HepG2 (cell line): ENCODE data around the gene CDC26. TPM values are rescaled to one million over a fixed set of nuclear protein-coding genes. Genes with fewer than 3 reads are reported as not detected.

Source experiments
- ATAC-seq: fragments of 200-7000 bp; cut with Tn5 transposase; 3 replicates; pipeline ENCODE4 v1.9.1; 2020; ENCODE audit warnings: mild to moderate bottlenecking, moderate library complexity
- BruUV-seq: library from RNA; stranded (reverse); fragments of 400-500 nt; replicated peaks from 2 replicates; lab custom pipeline; 2021; lab: Mats Ljungman, UMichigan
- CTCF ChIA-PET: fragments of 300-600 bp; formaldehyde crosslinking; extraction: SDS; loops from one replicate; lab custom pipeline; 2021; ENCODE audit warnings: low total read pairs, inconsistent platforms, low intra/inter-chr PET ratio; lab: Yijun Ruan, JAX
- POLR2A ChIA-PET: fragments of 350-600 bp; sonication (Branson Sonifier 250); formaldehyde crosslinking; loops from one replicate; lab custom pipeline; 2020; ENCODE audit warnings: antibody characterized with exemption, inconsistent platforms; lab: Yijun Ruan, JAX
- DNase-seq: peaks from one replicate; pipeline ENCODE4 v3.0.0-alpha.2; 2015; ENCODE audit warnings: low spot score
- FAIRE-seq: peaks from 3 replicates; lab custom pipeline; 2011; peaks lifted over from hg19 to GRCh38; lab: Jason Lieb, UNC
- H2AFZ ChIP-seq: one replicate; pipeline ENCODE4 v1.6.1; 2011; ENCODE audit warnings: low read length, inconsistent platforms
- H3K27ac ChIP-seq: fragments of 300-600 bp; 3 replicates; pipeline ENCODE4 v1.8.0; 2011; ENCODE audit warnings: mixed run types, mild to moderate bottlenecking, mixed read lengths, low read length, inconsistent platforms; ENCODE audit not compliant: insufficient read depth; ENCODE audit errors: extremely low read length
- H3K27me3 ChIP-seq, 2 experiments: fragments of 200-600 bp in 1 of 2; 2 replicates in 1 of 2; 3 replicates in 1 of 2; pipeline versions ENCODE4 v1.6.0 to v1.8.0; 2011; ENCODE audit warnings: low read length in 2 of 2, mild to moderate bottlenecking in 2 of 2, moderate library complexity in 2 of 2, inconsistent platforms in 1 of 2; ENCODE audit not compliant: insufficient read depth in 2 of 2, control insufficient read depth in 1 of 2
- H3K36me3 ChIP-seq, 2 experiments: fragments of 200-600 bp in 1 of 2; replicated peaks in 1 of 2; 2 replicates in 1 of 2; 3 replicates in 1 of 2; pipeline versions ENCODE4 v1.5.1 to v1.8.0; 2011; ENCODE audit warnings: low read length in 2 of 2, inconsistent platforms in 1 of 2; ENCODE audit not compliant: insufficient read depth in 2 of 2, control insufficient read depth in 1 of 2
- H3K4me1 ChIP-seq: 2 replicates; pipeline ENCODE4 v1.5.1; 2012; ENCODE audit warnings: low read length, inconsistent platforms; ENCODE audit not compliant: insufficient read depth
- H3K4me2 ChIP-seq: 2 replicates; pipeline ENCODE4 v1.6.0; 2011; ENCODE audit warnings: low read depth, low read length, inconsistent platforms
- H3K4me3 ChIP-seq, 3 experiments: fragments of 200-600 bp in 1 of 3; sonication (generic), shearing (Covaris generic) in 1 of 3; replicated peaks in 1 of 3; 2 replicates each; pipeline ENCODE4 v1.5.1; 2011 to 2016; ENCODE audit warnings: low read length in 3 of 3, inconsistent platforms in 2 of 3, low read depth in 2 of 3, mild to moderate bottlenecking in 2 of 3, control low read depth in 1 of 3, mixed read lengths in 1 of 3; ENCODE audit not compliant: insufficient read depth in 1 of 3
- H3K79me2 ChIP-seq: one replicate; pipeline ENCODE4 v1.6.1; 2011; ENCODE audit warnings: low read length, inconsistent platforms; ENCODE audit not compliant: insufficient read depth
- H3K9ac ChIP-seq: 2 replicates; pipeline ENCODE4 v1.6.0; 2011; ENCODE audit warnings: mild to moderate bottlenecking, low read depth, low read length, inconsistent platforms; ENCODE audit not compliant: insufficient read depth
- H3K9me3 ChIP-seq: 2 replicates; pipeline ENCODE4 v1.5.1; 2012; ENCODE audit warnings: mild to moderate bottlenecking, low read length
- H4K20me1 ChIP-seq: 2 replicates; pipeline ENCODE4 v1.6.0; 2011; ENCODE audit warnings: inconsistent platforms, mild to moderate bottlenecking, low read length, moderate library complexity; ENCODE audit not compliant: insufficient read depth
- IRF2 ChIP-seq: IDR thresholded peaks from 2 replicates; pipeline ENCODE4 v1.6.1; 2018; ENCODE audit warnings: missing genetic modification reagents, missing compliant biosample characterization
- MZF1 ChIP-seq: sonication (generic); formaldehyde crosslinking; IDR thresholded peaks from 2 replicates; pipeline ENCODE4 v1.8.1; 2023; ENCODE audit warnings: mild to moderate bottlenecking, missing genetic modification reagents, borderline replicate concordance
- POLR2G ChIP-seq: fragments of 200-400 bp; formaldehyde crosslinking; IDR thresholded peaks from 2 replicates; pipeline ENCODE4 v1.6.1; 2018; ENCODE audit warnings: mild to moderate bottlenecking, low read depth, low read length, moderate library complexity
- ZHX1 ChIP-seq: sonication (generic); formaldehyde crosslinking; IDR thresholded peaks from 2 replicates; pipeline ENCODE4 v1.8.1; 2022; ENCODE audit warnings: low read depth, mild to moderate bottlenecking, missing genetic modification reagents
- ZNF329 ChIP-seq: sonication (generic); formaldehyde crosslinking; IDR thresholded peaks from 2 replicates; pipeline ENCODE4 v1.9.0; 2021; ENCODE audit warnings: low read depth, mild to moderate bottlenecking, missing genetic modification reagents
- ZNF563 ChIP-seq: sonication (generic); formaldehyde crosslinking; IDR thresholded peaks from 2 replicates; pipeline ENCODE4 v1.8.0; 2022; ENCODE audit warnings: mild to moderate bottlenecking, moderate library complexity, missing genetic modification reagents
- ZNF724P ChIP-seq: sonication (generic); formaldehyde crosslinking; IDR thresholded peaks from 2 replicates; pipeline ENCODE4 v1.8.0; 2022; ENCODE audit warnings: missing genetic modification reagents, borderline replicate concordance
- ZNF773 ChIP-seq: sonication (generic); formaldehyde crosslinking; IDR thresholded peaks from 2 replicates; pipeline ENCODE4 v1.4.0; 2020; ENCODE audit warnings: missing genetic modification reagents, borderline replicate concordance
- WGBS: methylation state at CpG from one replicate; pipeline ENCODE4 v1.1.6; 2017; ENCODE audit warnings: low lambda C conversion rate; 5-methylcytosine and 5-hydroxymethylcytosine counted together
- in situ Hi-C: cut with HindIII; loops from 2 replicates; pipeline ENCODE4 v1.10.0; 2017; ENCODE audit warnings: low pct_unique_long_range_greater_than_20kb; ENCODE audit not compliant: extremely low pct_ligation_motif_present
- intact Hi-C: fragments of 100-400 bp; cut with micrococcal nuclease; formaldehyde crosslinking; loops from one replicate; pipeline ENCODE4 v1.10.0; 2022; ENCODE audit not compliant: unreplicated experiment
- polyA plus RNA-seq, 8 experiments: library from polyadenylated mRNA; depleted of rRNA in 3 of 8; stranded (reverse) in 7 of 8; unstranded in 1 of 8; fragments of >200 nt; fragmentation: Illumina TruSeq in 4 of 8; extraction: Trizol in 4 of 8; gene quantifications; 2 replicates each; pipeline versions ENCODE4 v1.2.1 to v1.2.3, GENCODE V29; 2011 to 2016; ENCODE audit warnings: low read depth in 4 of 8, missing spikeins in 1 of 8, mixed read lengths in 1 of 8; ENCODE audit not compliant: insufficient read depth in 1 of 8
- total RNA-seq, 5 experiments: library from RNA; depleted of rRNA; stranded (reverse); fragments of >200 nt; fragmentation: Illumina TruSeq; extraction: Trizol; gene quantifications; 2 replicates each; pipeline ENCODE4 v1.2.3, GENCODE V29; 2016; ENCODE audit warnings: low read depth in 1 of 5
- TF ChIP-seq, protein P1 (sequence below): fragments of 450-650 bp; IDR thresholded peaks from 2 replicates; pipeline ENCODE4 v1.6.1; 2016

CDC26 gene
- total and polyA plus RNA-seq, 2 of the 13 experiments (the other 11 are each of a cell fraction or from before 2014, with no cell fraction given): 26.6 to 57.9 TPM

- Histone ChIP-seq H3K4me3 (no peak overlapping the region), H3K27me3 (no peaks in the 10 kb centered on the region), H3K79me2 (peaks cover 5% of the 10 kb centered on the region), H4K20me1 (no peaks in the 10 kb centered on the region), H2AFZ (no peak overlapping the region), H3K4me1 (peaks cover 18% of the 10 kb centered on the region), H3K9ac (no peak overlapping the region), H3K4me2 (no peak overlapping the region), H3K36me3 (peaks cover 27 to 62% of the 10 kb centered on the region in 2 experiments), H3K27ac (no peak overlapping the region), H3K9me3 (no peaks in the 10 kb centered on the region)
- DNase-seq (no peak), FAIRE-seq (no peak), ATAC-seq (no peak)
- intact Hi-C loops (no loop called here), in situ Hi-C loops (no loop called here)
- BruUV-seq: no TSS peak
- 84% methylated on average over 1 of the region's 1 CpG for whole genome bisulfite sequencing
- TF ChIP-seq, protein P1, sequence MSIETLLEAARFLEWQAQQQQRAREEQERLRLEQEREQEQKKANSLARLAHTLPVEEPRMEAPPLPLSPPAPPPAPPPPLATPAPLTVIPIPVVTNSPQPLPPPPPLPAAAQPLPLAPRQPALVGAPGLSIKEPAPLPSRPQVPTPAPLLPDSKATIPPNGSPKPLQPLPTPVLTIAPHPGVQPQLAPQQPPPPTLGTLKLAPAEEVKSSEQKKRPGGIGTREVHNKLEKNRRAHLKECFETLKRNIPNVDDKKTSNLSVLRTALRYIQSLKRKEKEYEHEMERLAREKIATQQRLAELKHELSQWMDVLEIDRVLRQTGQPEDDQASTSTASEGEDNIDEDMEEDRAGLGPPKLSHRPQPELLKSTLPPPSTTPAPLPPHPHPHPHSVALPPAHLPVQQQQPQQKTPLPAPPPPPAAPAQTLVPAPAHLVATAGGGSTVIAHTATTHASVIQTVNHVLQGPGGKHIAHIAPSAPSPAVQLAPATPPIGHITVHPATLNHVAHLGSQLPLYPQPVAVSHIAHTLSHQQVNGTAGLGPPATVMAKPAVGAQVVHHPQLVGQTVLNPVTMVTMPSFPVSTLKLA: peak; percentile 25; the same call in 1 of the 2 replicates
- TF ChIP-seq ZHX1 (CRISPR knock-in tag): no peak
- ChIA-PET POLR2A (no interaction called here), CTCF (no interaction called here)
Measured at GRCh38 chr9:113258282-113258681, 17.1 kb downstream of the CDC26 start.

DNA sequence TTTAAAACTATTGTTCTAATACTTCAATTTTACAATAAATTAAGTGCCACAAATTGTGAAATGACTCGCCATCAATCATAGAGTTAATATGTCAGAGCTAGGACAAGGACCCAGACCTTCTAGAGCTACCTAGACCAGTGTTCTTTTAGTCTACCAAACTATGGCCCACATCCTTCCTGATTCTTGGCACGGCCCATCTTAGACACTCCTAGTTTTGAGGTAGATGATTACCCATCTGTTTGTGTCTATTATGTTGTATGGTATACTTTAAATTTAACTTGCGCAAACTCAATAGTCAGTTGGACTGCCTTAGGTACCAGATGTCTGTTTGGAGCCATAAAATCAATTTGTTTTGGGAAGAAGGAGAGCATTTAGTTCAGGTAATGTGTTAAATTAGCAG is 17.5 kb downstream of the CDC26 start:
- BruUV-seq: no TSS peak
- DNase-seq: no peak
- Histone ChIP-seq H3K36me3 (peaks cover 27 to 62% of the 10 kb centered on the region in 2 experiments), H3K4me3 (no peak overlapping the region), H3K79me2 (peaks cover 5% of the 10 kb centered on the region), H2AFZ (no peak overlapping the region), H3K4me2 (no peak overlapping the region), H4K20me1 (no peaks in the 10 kb centered on the region), H3K9me3 (no peaks in the 10 kb centered on the region), H3K4me1 (peaks cover 16% of the 10 kb centered on the region), H3K9ac (no peak overlapping the region), H3K27ac (no peak overlapping the region), H3K27me3 (no peaks in the 10 kb centered on the region)
- ATAC-seq: no peak
- CTCF ChIA-PET: no interaction called here
- POLR2A ChIA-PET: no interaction called here
- 97% methylated on average over 3 of the region's 3 CpGs for WGBS
- no peak for TF ChIP-seq IRF2 (CRISPR knock-in tag)
- no peak for TF ChIP-seq ZNF329
- TF ChIP-seq POLR2G: no peak
- no peak for TF ChIP-seq ZNF724P (CRISPR knock-in tag)
- TF ChIP-seq ZNF563: no peak
- no peak for TF ChIP-seq ZNF773
- TF ChIP-seq MZF1 (CRISPR knock-in tag): no peak
- in situ Hi-C loops: no loop called here
- no peak for FAIRE-seq
- intact Hi-C loops: no loop called here
